IPS-11a (cell line): ENCODE measurements around the gene NELFB.

ENCODE experiments used
- H3K4me3 ChIP-seq: one replicate; pipeline ENCODE4 v1.5.1; 2013; ENCODE audit warnings: low read depth, low read length, control low read depth

The NELFB gene

DNA sequence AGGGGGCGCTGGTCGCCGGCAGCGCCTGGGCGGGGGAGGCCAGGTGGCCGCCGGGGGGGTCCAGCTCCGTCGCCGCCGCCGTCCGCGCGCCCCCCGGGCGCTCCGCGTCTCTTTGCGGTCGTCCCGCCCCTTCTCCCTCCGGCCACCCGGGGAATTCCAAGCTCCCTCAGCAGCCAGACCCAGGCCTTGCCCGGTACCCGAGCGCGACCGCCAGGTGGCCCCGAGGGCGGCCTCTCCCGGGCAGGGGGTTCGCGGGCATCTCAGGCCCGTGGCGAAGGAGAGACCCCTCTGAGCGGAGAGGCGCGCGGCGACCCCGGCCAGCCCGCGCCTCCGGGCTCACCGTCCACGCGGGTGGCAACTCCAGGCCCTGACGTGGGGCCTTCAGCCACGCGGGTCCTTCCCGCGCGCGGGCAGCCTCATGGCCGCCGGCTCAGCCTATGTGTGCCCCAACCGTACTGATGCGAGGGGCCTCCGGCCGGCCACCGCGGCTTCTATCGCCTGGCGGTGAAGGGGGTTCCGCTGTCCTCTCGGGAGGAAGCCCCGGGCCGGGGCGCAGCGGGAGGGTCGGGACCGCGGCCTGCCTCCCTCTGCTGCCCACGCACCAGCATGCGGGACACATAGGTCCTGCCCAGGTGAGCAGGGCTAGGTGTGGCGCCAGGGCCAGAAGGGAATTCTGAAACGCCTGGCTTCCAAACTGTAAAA is 47.5 kb downstream of the NELFB start:
- peak overlapping the region; percentile 17 for H3K4me3 ChIP-seq

DNA sequence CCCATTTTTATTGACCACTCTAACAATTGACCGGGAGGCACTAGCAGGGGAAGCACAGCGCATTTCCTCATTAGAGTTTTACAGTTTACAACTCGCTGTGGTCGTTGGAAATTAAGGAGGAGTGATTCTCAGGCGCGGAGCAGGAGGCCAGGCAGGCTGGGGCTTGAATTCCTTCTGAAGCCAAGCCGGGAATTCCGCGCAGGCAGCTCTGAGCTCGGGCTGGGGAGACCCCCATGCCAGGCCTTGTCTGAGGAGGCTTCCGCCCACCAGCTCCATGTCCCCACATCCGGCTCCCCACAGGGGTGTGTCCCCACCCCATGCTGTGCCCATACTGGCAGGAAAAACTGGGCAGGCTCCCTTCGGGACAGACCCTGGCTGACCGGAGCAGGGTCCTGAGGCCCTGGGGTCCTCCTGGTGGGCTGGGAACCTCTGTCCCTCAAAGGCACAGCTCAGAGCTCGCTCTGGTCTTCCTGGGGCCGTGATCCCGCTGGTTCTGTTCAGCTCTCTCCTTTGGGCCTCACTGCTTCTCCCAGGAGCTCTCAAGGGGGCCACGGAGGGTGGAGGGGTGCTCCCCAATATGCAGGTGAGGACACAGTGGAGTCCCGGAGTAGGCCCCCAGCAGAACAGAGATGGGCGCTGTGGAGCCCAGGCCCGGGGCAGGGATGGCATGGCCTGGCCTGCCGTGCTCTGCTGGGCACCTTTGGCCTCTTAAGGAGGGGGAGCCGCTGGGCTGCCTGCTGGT is 48.2 kb downstream of the NELFB start:
- H3K4me3 ChIP-seq, result no peak overlapping the region

DNA sequence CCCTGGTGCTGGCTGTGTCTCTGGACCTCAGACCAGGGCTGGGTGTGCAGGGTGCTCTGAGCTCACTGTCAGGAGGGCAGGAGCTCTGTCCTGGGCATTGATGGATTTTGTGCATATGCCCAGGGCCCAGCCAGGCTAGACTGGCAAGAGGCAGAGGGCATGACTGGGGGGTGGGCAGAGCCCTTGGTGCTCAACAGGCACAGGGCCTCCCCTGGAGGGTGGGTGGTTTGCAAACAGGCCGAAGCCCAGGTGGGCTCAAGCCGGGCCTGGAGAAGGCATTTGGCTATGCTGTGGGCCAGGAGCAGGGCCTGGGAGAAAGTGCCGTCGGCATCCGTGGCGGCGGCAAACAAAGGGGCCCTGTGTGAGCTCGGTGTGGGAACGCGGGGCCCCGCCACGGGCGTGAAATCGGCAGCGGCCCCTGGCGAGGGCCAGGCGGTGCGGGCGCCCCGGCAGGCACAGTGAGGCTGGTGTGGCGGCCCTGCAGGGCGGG is 48.8 kb downstream of the NELFB start:
- H3K4me3 ChIP-seq, result no peak overlapping the region

DNA sequence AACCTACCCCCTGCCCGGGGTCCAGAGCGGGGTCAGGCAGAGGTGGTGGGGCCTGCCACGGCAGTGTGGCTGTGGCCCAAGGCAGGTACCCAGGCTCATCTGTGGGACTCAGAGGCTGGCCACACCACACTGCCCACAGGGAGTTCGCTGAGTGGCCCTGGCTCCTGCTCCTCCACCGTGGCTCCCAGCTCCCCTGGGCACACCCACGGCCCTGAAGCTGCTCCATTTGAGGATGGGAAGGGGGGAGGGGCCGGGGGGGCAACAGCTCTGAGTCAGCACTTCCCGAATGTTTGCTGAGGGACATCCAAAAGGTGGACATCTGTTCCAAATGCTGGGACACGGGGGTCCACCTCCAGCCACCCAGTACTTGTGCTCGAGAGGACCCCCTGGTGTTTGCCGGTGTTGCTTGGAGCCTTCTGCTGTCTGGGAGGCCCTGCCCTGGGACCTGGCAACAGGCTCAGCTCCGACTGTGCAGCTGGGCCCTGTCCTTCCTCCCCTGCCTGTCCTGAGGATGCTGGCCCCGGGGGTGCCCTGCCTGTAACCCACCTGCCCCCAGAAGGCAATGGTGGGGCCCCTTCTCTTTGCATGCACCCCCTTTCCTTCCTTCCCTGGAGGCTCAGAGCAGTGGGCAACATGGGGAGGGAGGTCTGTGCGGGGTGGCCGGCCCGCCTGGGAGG is 49.4 kb downstream of the NELFB start:
- H3K4me3 ChIP-seq, result no peak overlapping the region

DNA sequence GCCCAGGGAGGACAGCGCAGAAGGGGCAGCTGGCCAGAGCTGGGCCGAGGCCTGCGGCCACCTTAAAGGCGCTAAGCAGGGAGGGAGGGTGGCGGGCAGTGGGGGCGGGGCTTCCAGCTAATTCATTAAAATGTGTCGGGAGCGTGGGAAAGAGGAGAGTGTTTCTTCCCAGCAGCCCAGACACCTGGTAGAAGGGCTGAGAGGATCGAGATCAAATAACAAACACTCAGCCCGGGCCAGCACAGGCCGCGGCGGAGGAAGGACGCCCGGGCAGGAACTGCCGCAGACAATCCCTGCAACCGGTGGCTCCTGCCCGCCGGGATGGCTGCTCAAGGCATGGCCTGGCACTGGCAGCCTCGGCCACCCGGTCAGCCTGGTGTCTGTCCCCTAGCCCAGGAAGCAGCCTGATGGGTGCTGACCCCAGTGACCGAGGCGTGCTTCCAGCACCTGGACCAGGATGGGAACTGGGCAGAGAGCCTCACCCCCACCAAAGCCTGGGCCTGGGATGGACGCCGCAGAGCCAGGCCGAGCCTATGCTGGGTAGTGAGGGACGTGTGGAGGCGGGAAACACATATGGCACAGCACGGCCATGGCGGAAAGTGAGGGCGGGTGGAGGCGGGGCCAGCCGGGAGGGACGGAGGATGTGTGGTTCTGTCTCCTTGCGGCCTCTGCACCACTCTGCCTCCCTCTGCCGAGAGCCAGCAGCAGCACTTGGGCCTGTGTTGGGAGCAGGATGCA is 50.1 kb downstream of the NELFB start:
- no peak overlapping the region for H3K4me3 ChIP-seq

DNA sequence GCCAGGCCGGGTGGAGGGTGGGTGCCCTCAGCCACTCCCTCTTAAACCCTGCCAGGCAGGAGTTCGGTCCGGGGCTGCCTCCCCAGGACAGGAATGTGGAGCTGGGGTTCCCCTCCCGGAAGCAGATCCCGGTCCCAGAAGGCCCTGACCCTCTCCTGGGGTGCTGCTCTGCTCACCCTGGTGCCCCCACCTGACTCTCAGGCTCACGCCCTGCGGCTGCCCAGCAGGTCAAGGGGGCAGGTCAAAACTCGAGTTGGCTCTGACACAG is 50.6 kb downstream of the NELFB start:
- no peak overlapping the region for H3K4me3 ChIP-seq

DNA sequence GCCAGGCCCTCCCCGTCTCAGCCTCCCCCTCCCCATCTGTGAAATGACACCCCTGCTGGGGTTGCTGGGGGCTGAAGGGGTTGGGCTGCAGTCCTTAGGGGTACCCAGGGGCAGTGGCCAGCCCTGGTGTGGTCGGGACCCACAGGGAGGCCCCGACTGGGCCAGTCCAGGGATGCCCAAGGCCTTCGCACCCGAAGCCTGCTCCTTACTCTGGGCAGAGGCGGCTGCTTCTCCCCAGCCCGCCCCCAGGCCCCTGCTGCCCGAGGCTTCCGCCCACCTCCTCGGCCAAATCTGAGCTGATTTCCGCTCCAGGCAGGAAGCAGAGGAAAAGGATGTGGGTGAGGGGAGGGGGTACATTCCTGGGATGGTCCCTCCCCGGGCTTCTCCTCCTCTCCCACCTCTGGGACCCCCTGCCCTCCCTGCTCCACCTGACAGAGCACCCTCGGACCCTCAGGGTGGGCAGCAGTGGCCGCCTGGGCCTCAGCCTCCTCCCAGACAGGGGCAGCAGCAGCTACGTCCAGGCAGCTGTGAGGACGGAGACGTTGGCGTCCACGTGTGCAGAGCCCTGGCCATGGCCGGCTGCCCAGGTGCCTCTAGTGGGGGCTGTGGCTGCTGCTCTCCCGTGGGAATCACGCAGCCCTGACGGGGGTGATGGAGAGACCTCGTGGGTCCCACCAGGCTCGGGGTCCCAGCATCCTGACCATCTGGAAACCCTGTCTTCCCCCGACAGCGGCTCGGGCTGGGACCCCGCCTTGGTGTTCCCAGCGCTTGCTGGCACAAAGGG is 51.1 kb downstream of the NELFB start:
- H3K4me3 ChIP-seq, result no peak overlapping the region

DNA sequence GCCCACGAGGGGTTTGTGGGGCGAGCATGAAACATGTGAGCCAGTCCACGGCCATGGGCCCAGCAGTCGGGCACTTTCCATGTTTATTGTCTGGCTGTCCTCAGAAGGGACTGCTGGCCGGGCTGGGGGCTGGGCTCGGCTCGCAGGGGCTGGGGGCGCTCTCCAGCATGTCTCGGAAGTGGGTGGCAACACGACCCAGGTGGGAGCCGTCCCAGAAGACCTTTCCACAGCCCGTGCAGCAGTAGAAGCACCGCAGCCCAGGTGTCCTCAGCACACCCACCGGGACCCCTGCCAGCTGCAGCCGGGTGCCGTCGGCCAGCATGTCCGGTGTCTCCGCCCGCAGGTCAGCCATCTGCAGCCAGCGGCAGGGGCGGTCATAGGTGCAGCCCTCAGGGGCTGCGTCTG is 51.7 kb downstream of the NELFB start:
- no peak overlapping the region for H3K4me3 ChIP-seq

DNA sequence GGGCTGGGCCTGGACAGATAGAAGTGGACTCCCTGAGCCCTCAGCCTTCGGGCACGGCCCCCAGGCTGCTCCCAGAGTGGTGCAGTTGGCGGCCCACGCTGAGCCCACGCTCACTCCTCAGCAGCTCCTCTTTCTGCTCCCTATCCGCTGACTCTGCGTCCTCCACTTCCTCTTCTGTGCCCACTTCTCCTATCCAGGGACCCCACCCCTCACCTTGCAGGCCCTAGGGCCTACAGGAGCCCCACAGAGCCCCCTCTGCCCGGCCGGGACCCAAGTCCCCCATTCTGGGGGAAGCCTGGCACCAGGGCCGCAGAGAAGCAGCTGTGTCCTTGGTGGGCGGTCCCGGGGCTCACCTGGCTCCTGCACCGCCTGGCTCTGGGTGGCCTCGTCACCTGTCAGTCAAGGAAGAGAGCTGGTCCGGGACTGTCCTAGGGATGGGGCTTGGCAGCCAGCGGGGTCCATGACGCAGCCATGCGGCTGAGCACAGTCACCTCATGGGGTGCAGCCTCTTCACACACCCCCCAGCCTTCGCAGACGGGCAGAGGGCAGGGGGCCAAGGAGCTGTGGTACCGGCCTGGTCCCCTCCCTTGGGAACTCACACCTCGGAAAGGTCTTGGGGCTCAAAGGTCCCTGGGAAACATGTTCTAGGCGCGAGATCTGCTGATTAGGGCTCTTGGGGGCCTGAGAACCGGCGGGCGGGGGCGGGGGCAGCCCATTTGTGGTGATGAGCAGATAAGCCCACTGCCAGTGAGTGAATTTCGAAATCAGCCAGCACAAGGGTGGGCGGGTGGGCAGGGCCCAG is 52.3 kb downstream of the NELFB start:
- no peak overlapping the region for H3K4me3 ChIP-seq

DNA sequence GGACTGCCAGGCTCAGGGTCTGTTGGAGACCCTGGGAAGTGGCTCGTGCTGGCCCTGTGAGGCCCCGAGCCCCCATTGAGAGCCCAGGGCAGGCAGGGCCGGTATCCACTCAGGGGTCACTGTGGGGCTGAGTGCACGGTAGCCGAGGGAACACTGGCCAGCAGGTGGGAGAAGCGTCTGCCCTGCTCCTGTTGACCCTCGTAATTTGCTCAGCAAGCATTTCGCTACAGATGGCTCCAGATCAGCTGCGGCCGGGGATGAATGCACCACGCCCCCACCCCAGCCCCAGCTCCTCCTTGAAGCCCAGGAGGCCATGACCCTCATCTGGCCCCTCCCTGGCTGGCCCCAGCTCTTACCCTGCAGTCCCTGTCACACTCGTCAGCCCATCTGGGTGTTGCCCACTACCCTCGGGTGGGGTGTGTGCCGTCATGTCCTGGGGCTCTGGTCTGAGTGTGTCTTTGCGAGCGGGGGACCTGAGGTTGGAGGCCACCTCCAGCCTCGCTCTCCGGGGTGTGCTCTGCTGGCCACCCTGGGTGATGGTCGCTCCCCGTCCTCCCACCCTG is 53.0 kb downstream of the NELFB start:
- H3K4me3 ChIP-seq, result no peak overlapping the region

DNA sequence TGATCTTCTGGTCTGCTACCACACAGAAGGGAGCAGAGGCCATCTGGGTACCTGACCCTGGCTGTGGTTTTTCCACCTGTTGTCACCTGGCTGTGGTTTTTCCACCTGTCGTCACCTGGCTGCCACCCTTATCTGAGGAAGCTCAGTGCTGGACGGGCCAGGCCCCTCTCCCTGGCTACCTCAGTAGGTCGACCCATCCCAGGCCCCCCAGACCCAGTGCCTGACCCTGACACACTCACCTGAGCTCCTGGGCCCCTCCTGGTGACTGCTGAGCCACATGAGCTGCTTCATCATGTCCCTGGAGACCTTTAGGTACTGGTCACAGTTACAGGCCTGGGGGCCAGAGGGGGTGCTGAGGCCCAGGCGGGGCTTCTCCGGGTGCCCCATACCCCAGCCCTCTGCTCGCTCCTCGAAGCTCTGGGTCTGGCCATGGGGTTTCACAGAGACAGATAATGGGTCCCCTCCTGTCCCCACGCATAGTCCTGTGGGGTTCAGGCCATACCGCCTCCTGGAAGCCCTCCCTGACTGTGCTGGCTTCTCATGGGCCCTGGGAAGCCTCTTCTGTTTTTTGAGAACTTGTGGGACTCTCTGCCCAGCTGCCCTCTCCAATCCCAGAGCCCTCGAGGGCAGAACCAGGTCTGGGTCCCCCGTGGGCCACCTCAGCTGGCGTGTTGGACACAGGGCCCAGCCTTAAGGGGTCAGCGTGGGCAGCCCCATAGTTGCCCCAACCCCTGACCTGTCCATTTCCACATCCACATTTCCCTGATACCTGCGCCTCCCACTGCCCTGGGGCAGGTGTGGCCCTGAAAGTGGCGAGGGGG is 54.5 kb downstream of the NELFB start:
- no peak overlapping the region for H3K4me3 ChIP-seq

DNA sequence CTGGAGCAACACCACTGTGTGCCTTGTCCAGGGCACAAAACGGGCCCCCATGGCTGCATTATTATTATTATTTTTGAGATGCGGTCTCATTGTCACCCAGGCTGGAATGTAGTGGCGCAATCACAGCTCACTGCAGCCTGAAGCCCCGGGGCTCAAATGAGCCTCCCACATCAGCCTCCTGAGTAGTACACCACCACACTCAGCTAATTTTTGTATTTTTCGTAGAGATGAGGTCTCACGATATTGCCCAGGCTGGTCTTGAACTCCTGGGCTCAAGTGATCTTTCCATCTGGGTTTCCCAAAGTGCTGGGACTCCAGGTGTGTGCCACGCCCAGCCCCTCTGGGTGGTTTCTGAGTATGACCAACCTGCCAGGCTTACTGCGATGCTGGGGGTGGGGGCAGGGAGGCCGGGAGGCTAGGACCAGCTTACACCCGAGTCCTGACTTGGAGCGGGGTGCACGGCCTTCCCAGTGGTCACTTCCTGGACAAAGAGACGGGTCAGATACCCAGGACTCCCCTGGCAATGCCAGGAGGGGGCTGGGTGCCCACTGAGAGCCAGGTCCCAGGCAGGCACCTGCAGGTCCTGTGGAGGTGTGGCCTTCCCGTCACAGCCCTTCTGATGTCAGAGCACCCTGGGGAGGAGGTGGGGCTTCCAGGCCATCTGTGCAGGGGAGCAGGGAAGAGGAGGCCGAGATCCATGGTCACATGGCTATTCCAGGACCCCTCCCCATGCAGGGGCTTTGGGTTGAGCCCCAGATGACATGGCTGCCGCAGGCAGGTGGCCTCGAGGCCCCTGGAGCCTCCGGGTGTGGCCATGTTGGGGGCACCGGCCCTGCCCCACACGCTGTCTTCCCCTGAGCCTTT is 55.3 kb downstream of the NELFB start:
- no peak overlapping the region for H3K4me3 ChIP-seq

DNA sequence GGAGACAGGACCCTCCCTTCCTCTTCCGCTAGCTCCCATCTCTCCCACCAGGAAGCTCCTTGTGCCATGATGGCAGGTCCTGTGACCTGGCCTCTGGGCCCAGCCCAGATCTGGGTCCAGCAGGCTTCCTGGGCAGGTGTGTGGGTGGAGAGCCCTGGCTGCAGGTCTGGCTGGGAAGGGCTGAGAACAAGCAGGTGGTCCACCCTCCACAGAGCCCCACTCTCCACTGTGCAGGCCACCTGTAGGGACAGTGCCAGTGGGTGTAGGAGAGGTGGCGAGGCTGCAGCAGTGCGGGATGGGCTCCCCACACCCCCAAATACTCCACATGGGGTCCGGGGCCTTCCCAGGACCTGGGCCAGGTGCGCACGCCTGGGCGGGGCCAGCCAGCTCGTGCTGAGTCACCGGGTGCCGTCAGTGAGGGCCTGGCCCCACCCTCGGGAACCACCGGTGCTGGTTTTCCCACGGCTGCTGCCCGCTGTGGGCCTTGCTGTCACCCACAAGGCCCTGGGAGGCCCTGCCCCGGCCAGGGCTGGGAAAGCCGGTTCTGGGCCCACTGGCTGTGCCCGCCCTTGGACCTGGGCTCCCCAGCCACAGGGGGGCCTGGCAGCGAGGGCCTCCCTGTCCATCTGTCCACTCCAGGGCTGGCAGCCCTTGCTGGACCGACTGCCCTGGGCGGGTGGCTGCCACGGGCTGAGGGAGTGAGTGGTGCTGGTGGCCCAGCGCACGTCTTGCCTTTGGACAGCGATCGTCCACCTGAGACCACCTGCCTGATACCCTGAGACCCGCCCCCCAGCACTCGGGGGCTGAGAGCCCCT is 56.3 kb downstream of the NELFB start:
- no peak overlapping the region for H3K4me3 ChIP-seq

DNA sequence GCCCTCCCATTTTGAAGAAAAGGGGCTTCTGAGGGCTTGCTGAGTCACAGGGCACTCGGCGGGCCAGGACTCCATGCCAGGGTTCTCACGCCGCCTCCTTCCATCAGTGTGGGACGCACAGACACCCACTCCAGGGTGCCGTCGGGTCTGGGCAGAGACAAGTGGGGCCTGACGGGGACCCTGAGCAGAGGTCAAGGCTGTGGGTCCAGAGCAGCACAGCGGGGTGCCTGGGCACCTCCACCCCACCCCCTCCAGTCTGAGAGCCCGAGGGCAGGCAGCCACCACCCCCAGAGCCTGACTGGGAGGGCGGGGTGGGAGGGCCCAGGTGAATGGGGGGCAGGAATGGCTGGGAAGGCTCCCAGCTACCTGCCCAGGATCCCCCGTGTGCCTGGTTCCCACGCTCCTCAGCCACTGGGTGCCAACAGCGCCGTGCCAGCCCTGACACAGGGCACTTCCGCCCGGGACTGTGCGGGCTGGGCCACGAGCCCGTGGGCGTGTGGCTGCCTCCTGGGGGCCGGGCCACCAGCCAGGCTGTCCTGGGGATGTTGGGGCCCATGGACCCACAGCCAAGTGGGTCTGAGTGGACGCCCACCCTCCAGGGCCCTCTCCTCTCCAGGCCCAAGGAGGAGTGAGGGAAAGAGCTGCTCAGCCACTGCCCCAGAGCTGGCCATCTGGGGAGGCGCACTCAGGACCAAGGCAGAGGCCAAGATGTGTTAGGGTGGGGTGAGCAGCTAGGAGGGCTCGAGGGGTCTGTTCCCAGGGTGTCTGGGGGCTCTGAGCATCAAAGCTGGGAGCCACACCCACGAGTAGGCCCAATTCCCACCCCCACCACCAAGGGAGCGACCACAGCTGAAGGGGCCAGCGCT is 57.1 kb downstream of the NELFB start:
- no peak overlapping the region for H3K4me3 ChIP-seq

DNA sequence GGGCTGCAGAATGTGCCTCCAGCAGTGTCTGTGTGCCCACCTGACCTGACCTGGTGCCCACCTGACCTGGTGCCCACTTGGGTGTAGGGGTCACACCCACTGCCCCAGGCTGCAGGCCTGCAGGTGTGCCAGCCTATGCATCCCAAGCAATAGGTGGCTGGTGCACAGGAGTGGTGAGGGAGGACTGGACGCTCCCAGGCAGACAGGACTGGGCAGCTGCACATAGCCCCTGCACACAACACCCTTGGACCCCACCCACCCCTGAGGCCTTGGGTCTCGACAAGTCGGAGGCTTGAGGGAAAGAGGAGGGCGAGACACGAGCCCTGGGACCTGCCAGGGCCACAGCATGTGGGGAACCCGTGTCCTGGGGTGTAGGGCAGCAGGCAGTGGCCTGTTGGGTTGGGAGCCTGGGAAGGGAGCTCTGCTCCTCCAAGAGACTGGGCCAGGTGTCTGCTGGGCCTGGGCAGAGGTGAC is 57.8 kb downstream of the NELFB start:
- no peak overlapping the region for H3K4me3 ChIP-seq
